ENCODE results near the gene KIF1B.

The KIF1B gene

GRCh38 chr1:10295481-10296085, 85.2 kb downstream of the KIF1B start:
- no peak overlapping the region for H3K27ac ChIP-seq
- no peaks in the 10 kb centered on the region for H3K9me3 ChIP-seq
- H3K4me1 ChIP-seq = no peaks in the 10 kb centered on the region
- TF ChIP-seq CTCF (IDR thresholded peaks at IDR 0.05) = no peak
- peaks cover 55 to 77% (median 58%) of the 10 kb centered on the region in 3 donors for H3K36me3 ChIP-seq
- intact Hi-C loops (cut with DNase I; ENCODE audit: low total_unique reads) = no loop called here
- no peaks in the 10 kb centered on the region for H3K27me3 ChIP-seq
- no peak for DNase-seq
- no peak overlapping the region for H3K4me3 ChIP-seq

DNA sequence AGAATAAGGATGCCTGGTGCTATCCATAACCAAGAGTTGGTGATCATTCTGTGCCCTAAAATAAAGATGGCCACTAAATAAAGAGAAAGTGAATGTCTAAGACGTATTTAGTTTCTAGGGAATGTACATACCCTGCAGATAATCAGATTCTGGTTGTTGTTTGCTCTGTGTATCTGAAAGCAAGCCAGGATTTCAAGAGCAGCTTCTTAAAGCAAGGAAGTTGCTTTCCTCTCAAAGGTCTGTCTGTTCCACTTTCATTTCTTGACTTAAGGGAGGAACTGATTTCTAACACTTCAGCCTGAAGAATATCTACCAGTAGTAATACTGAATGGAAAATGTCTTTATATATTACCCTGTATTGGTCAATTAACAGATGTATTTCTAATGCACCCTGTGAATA, 88.8 kb downstream of the KIF1B start:
- Histone ChIP-seq H3K4me3 (no peak overlapping the region), H3K9me3 (no peaks in the 10 kb centered on the region), H3K27me3 (no peaks in the 10 kb centered on the region), H3K36me3 (peaks cover 44 to 55% (median 45%) of the 10 kb centered on the region in 3 donors), H3K27ac (no peak overlapping the region), H3K4me1 (no peaks in the 10 kb centered on the region)
- intact Hi-C loops (cut with DNase I; ENCODE audit: low total_unique reads) = no loop called here
- no peak for DNase-seq
- no peak for TF ChIP-seq CTCF (IDR thresholded peaks at IDR 0.05)

DNA sequence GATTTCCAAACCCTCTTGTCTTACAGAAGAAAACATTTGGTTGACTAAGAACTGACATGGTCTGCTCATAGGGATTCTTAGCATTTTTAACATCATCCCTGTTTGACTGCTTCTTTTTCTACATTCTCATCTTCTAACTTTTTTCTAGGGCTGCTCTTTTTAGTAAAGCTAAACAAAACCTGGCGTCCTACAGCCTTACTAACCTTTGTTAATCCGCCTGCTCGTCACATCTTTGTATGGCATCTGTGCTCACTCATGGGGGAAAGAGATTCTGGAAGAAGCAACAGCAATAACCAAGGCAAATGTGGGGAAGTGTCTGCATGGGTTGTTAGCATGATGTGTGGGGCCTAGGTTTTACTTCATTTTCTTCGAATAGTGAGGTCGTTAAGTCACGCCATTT, 92.0 kb downstream of the KIF1B start:
- no peaks in the 10 kb centered on the region for H3K4me1 ChIP-seq
- no peak overlapping the region for H3K4me3 ChIP-seq
- TF ChIP-seq CTCF (IDR thresholded peaks at IDR 0.05) = no peak
- H3K27ac ChIP-seq = no peak overlapping the region
- DNase-seq = no peak
- no peaks in the 10 kb centered on the region for H3K27me3 ChIP-seq
- peaks cover 25 to 35% (median 32%) of the 10 kb centered on the region in 3 donors for H3K36me3 ChIP-seq
- intact Hi-C loops (cut with DNase I; ENCODE audit: low total_unique reads) = no loop called here
- no peaks in the 10 kb centered on the region for H3K9me3 ChIP-seq

DNA sequence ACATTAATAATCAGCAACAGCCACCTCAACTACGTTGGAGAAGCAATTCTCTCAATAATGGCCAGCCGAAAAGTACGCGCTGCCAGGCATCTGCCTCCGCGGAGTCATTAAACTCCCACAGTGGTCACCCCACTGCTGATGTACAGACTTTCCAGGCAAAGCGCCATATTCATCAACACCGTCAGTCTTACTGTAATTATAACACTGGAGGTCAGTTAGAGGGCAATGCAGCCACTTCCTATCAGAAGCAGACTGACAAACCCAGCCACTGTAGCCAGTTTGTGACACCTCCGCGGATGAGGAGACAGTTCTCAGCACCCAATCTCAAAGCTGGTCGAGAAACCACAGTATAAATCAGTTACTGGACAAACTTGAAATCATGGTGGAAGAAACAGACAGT, 93.9 kb downstream of the KIF1B start:
- peaks cover 21 to 26% (median 23%) of the 10 kb centered on the region in 3 donors for H3K36me3 ChIP-seq
- no peaks in the 10 kb centered on the region for H3K9me3 ChIP-seq
- no peaks in the 10 kb centered on the region for H3K27me3 ChIP-seq
- no peak overlapping the region for H3K4me3 ChIP-seq
- no peak overlapping the region for H3K27ac ChIP-seq
- intact Hi-C loops (cut with DNase I; ENCODE audit: low total_unique reads) = no loop called here
- no peak for TF ChIP-seq CTCF (IDR thresholded peaks at IDR 0.05)
- H3K4me1 ChIP-seq = no peaks in the 10 kb centered on the region
- DNase-seq = no peak

DNA sequence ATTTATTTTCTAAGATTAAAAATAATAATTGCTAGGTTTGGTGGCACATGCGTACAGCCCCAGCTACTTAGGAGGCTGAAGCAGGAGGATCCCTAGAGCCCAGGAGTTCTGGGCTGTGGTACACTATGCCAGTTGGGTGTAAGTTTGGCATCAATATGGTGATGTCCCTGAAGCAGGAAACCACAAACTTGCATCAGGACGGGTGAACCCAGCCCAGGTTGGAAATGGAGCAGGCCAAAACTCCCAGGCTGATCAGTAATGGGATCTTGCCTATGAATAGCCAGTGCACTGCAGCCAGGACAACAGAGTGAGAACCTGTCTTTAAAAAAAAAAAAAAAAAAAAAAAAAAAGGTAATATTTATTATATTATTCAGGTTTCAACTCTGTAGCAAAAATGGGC, 96.1 kb downstream of the KIF1B start:
- no peak for DNase-seq
- Histone ChIP-seq H3K9me3 (no peaks in the 10 kb centered on the region), H3K4me3 (no peak overlapping the region), H3K27me3 (no peaks in the 10 kb centered on the region), H3K4me1 (no peaks in the 10 kb centered on the region), H3K36me3 (peaks cover 21 to 34% (median 32%) of the 10 kb centered on the region in 3 donors), H3K27ac (no peak overlapping the region)
- no peak for TF ChIP-seq CTCF (IDR thresholded peaks at IDR 0.05)
- intact Hi-C loops (cut with DNase I; ENCODE audit: low total_unique reads) = no loop called here

- DNase-seq = no peak
- intact Hi-C loops (cut with DNase I; ENCODE audit: low total_unique reads) = no loop called here
- no peak overlapping the region for H3K27ac ChIP-seq
- H3K9me3 ChIP-seq = no peaks in the 10 kb centered on the region
- TF ChIP-seq CTCF (IDR thresholded peaks at IDR 0.05) = no peak
- peaks cover 28 to 34% (median 30%) of the 10 kb centered on the region in 3 donors for H3K36me3 ChIP-seq
- H3K4me1 ChIP-seq = no peaks in the 10 kb centered on the region
- no peaks in the 10 kb centered on the region for H3K27me3 ChIP-seq
- H3K4me3 ChIP-seq = no peak overlapping the region
Measured at GRCh38 chr1:10308001-10308400, 97.6 kb downstream of the KIF1B start.
